Panc1 (cell line): Measurements from ENCODE around the gene DPYD. TPM values are rescaled to one million over a fixed set of nuclear protein-coding genes. Genes with fewer than 3 reads are reported as not detected.

ENCODE experiments used
- ATAC-seq: fragments of 200-7000 bp; cut with Tn5 transposase; 2 replicates; pipeline ENCODE4 v1.9.1; 2020; ENCODE audit warnings: mild to moderate bottlenecking, moderate library complexity
- BruUV-seq: library from RNA; stranded (reverse); fragments of 400-500 nt; replicated peaks from 2 replicates; lab custom pipeline; 2021; lab: Mats Ljungman, UMichigan
- CTCF ChIA-PET: fragments of 300-600 bp; sonication (Branson Sonifier 250); formaldehyde crosslinking; loops from one replicate; lab custom pipeline; 2022; ENCODE audit warnings: antibody characterized with exemption; lab: Charles Lee
- POLR2A ChIA-PET: fragments of 300-600 bp; sonication (Branson Sonifier 250); formaldehyde crosslinking; loops from one replicate; lab custom pipeline; 2022; ENCODE audit warnings: antibody characterized with exemption; lab: Charles Lee
- DNase-seq: peaks from one replicate; pipeline ENCODE4 v3.0.0-alpha.2; 2010; ENCODE audit warnings: low read depth, low spot score
- H3K27ac ChIP-seq: 2 replicates; pipeline ENCODE4 v1.5.1; 2011; ENCODE audit warnings: mild to moderate bottlenecking, low read length, inconsistent platforms
- H3K27me3 ChIP-seq: fragments of 200-500 bp; sonication (Bioruptor generic); 2 replicates; pipeline ENCODE4 v1.6.0; 2014; ENCODE audit warnings: low read length, inconsistent platforms; ENCODE audit not compliant: control insufficient read depth, insufficient read depth
- H3K36me3 ChIP-seq: fragments of 200-500 bp; sonication (Bioruptor generic); 2 replicates; pipeline ENCODE4 v1.5.1; 2014; ENCODE audit warnings: inconsistent platforms, mild to moderate bottlenecking, low read length, moderate library complexity; ENCODE audit not compliant: control insufficient read depth, insufficient read depth
- H3K4me1 ChIP-seq: 2 replicates; pipeline ENCODE4 v1.5.1; 2011; ENCODE audit warnings: inconsistent platforms, mild to moderate bottlenecking, low read length, moderate library complexity; ENCODE audit not compliant: control insufficient read depth, insufficient read depth
- H3K4me3 ChIP-seq, 2 experiments: 2 replicates each; pipeline ENCODE4 v1.5.1; 2011 to 2012; ENCODE audit warnings: low read depth in 2 of 2, low read length in 2 of 2, mild to moderate bottlenecking in 2 of 2, inconsistent platforms in 1 of 2, moderate library complexity in 1 of 2
- H3K9me3 ChIP-seq: fragments of 200-500 bp; sonication (Bioruptor generic); 2 replicates; pipeline ENCODE4 v1.5.1; 2014; ENCODE audit warnings: low read depth, mild to moderate bottlenecking, inconsistent platforms, low read length, moderate library complexity; ENCODE audit not compliant: control insufficient read depth, insufficient read depth
- POLR2AphosphoS5 ChIP-seq: IDR thresholded peaks from 2 replicates; pipeline ENCODE4 v1.6.1; 2012; ENCODE audit warnings: mild to moderate bottlenecking, low read depth, low read length, moderate library complexity
- SIN3A ChIP-seq: IDR thresholded peaks from 2 replicates; pipeline ENCODE4 v1.6.1; 2012; ENCODE audit warnings: low read depth, mild to moderate bottlenecking, low read length, moderate library complexity, borderline replicate concordance; ENCODE audit not compliant: insufficient read depth
- TCF7L2 ChIP-seq: IDR thresholded peaks from 2 replicates; pipeline ENCODE4 v1.6.1; 2011; ENCODE audit warnings: mild to moderate bottlenecking, low read depth, low read length, inconsistent platforms
- in situ Hi-C: cut with HindIII; loops from 2 replicates; pipeline ENCODE4 v1.10.0; 2016; ENCODE audit warnings: low sequenced_read_pairs, low pct_unique_long_range_greater_than_20kb
- intact Hi-C: fragments of 100-400 bp; cut with micrococcal nuclease; formaldehyde crosslinking; loops from one replicate; pipeline ENCODE4 v1.10.0; 2022; ENCODE audit not compliant: unreplicated experiment
- total RNA-seq: library from RNA; stranded (reverse); gene quantifications from one replicate; pipeline ENCODE4 v1.2.1, GENCODE V29; 2021; ENCODE audit not compliant: unreplicated experiment
- TF ChIP-seq, protein P1 (sequence below), 2 experiments: IDR thresholded peaks; 2 replicates each; pipeline ENCODE4 v1.6.1; 2011 to 2012; ENCODE audit warnings: low read depth in 2 of 2, control low read depth in 1 of 2, low read length in 1 of 2, mild to moderate bottlenecking in 1 of 2, moderate library complexity in 1 of 2; ENCODE audit not compliant: insufficient read depth in 1 of 2
- TF ChIP-seq, protein P2 (sequence below): fragments of 450-650 bp; IDR thresholded peaks from 2 replicates; pipeline ENCODE4 v1.5.1; 2017; ENCODE audit warnings: mild to moderate bottlenecking

The DPYD gene
- total RNA-seq, 1 experiment from 2014 or later: 2.0 TPM

DNA sequence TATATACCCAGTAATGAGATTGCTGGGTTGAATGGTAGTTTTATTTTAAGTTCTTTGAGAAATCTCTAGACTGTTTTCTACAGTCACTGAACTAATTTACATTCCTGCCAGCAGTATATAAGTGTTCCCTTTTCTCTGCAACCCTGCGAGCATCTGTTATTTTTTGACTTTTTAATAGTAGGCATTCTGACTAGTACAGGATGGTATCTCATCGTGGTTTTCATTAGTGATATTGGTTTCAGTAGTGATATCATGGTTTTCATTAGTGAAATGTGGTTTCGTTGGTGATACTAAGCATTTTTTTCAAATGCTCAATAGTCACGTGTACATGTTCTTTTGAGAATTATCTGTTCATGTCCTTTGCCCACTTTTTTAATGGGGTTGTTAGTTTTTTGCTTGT is 882.4 kb downstream of the DPYD start:
- Histone ChIP-seq H3K9me3 (no peaks in the 10 kb centered on the region), H3K4me1 (no peaks in the 10 kb centered on the region), H3K4me3 (no peak overlapping the region), H3K27ac (no peak overlapping the region), H3K27me3 (no peaks in the 10 kb centered on the region), H3K36me3 (no peaks in the 10 kb centered on the region)
- DNase-seq (no peak), ATAC-seq (no peak)
- ChIA-PET CTCF (no interaction called here), POLR2A (no interaction called here)
- no peak for TF ChIP-seq SIN3A
- TF ChIP-seq, protein P1, sequence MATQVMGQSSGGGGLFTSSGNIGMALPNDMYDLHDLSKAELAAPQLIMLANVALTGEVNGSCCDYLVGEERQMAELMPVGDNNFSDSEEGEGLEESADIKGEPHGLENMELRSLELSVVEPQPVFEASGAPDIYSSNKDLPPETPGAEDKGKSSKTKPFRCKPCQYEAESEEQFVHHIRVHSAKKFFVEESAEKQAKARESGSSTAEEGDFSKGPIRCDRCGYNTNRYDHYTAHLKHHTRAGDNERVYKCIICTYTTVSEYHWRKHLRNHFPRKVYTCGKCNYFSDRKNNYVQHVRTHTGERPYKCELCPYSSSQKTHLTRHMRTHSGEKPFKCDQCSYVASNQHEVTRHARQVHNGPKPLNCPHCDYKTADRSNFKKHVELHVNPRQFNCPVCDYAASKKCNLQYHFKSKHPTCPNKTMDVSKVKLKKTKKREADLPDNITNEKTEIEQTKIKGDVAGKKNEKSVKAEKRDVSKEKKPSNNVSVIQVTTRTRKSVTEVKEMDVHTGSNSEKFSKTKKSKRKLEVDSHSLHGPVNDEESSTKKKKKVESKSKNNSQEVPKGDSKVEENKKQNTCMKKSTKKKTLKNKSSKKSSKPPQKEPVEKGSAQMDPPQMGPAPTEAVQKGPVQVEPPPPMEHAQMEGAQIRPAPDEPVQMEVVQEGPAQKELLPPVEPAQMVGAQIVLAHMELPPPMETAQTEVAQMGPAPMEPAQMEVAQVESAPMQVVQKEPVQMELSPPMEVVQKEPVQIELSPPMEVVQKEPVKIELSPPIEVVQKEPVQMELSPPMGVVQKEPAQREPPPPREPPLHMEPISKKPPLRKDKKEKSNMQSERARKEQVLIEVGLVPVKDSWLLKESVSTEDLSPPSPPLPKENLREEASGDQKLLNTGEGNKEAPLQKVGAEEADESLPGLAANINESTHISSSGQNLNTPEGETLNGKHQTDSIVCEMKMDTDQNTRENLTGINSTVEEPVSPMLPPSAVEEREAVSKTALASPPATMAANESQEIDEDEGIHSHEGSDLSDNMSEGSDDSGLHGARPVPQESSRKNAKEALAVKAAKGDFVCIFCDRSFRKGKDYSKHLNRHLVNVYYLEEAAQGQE (IDR thresholded peaks at IDR 0.05; ENCODE audit: insufficient read depth in 1 of 2, low read depth in 2 of 2, low read length in 1 of 2): no peak
- TF ChIP-seq, protein P2, sequence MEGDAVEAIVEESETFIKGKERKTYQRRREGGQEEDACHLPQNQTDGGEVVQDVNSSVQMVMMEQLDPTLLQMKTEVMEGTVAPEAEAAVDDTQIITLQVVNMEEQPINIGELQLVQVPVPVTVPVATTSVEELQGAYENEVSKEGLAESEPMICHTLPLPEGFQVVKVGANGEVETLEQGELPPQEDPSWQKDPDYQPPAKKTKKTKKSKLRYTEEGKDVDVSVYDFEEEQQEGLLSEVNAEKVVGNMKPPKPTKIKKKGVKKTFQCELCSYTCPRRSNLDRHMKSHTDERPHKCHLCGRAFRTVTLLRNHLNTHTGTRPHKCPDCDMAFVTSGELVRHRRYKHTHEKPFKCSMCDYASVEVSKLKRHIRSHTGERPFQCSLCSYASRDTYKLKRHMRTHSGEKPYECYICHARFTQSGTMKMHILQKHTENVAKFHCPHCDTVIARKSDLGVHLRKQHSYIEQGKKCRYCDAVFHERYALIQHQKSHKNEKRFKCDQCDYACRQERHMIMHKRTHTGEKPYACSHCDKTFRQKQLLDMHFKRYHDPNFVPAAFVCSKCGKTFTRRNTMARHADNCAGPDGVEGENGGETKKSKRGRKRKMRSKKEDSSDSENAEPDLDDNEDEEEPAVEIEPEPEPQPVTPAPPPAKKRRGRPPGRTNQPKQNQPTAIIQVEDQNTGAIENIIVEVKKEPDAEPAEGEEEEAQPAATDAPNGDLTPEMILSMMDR: no peak
- intact Hi-C loops (no loop called here), in situ Hi-C loops (no loop called here)
- BruUV-seq: no TSS peak

DNA sequence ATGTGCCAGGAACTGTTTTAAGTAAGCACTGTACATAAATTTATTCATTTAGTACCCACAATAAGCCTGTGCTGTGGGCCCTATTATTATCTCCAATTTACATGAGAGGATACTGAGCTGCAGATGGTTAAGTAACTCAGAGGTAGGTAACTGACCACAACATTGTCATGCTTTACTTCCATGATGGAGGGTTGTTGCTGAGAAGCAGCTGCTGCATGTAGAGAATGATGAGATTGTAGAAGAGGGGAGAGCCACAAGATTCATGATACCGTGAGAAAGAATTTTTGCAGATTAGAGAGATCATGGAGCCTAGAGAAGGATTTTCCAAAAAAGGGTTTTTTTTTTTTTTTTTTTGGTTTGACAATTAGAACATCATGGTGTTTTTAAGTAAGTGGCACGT is 886.2 kb downstream of the DPYD start:
- Histone ChIP-seq H3K4me1 (no peaks in the 10 kb centered on the region), H3K27me3 (no peaks in the 10 kb centered on the region), H3K9me3 (no peaks in the 10 kb centered on the region), H3K4me3 (no peak overlapping the region), H3K36me3 (no peaks in the 10 kb centered on the region), H3K27ac (no peak overlapping the region)
- BruUV-seq: no TSS peak
- ATAC-seq: no peak
- TF ChIP-seq, protein P2: no peak
- CTCF ChIA-PET: no interaction called here
- in situ Hi-C loops (no loop called here), intact Hi-C loops (no loop called here)
- DNase-seq: no peak
- POLR2A ChIA-PET: no interaction called here

DNA sequence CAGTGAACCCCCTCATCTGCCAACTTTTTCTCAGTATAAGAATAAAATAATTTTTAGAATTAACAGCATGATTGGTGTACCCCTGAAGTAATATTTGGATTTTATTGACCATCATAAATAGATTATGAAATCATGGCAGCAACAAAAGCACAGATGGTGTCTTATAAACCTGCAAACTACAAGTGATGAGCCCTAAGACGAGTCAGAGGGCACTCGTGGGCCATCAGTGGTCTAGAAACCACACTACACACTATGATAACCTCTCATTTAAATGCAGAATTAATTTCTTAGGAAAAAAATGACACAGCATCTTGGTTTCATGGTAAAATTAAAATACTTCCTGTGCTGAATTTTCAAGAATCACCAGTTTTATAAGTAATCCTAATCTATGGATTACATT is 886.9 kb downstream of the DPYD start:
- CTCF ChIA-PET: no interaction called here
- Histone ChIP-seq H3K4me3 (no peak overlapping the region), H3K27me3 (no peaks in the 10 kb centered on the region), H3K4me1 (no peaks in the 10 kb centered on the region), H3K9me3 (no peaks in the 10 kb centered on the region), H3K27ac (no peak overlapping the region), H3K36me3 (no peaks in the 10 kb centered on the region)
- TF ChIP-seq, protein P1 (IDR thresholded peaks at IDR 0.05; ENCODE audit: insufficient read depth in 1 of 2, low read depth in 2 of 2, low read length in 1 of 2): no peak
- TF ChIP-seq, protein P2: no peak
- no peak for TF ChIP-seq SIN3A
- no peak for TF ChIP-seq POLR2AphosphoS5
- TF ChIP-seq TCF7L2: no peak
- ATAC-seq (no peak), DNase-seq (no peak)
- intact Hi-C loops (no loop called here), in situ Hi-C loops (no loop called here)
- POLR2A ChIA-PET: no interaction called here
- BruUV-seq: no TSS peak
